Activated CD4-positive, alpha-beta T cell treated with anti-CD3 and anti-CD28 coated beads, Interleukin-10, Interleukin-2, amounts not matched to agents 100 ng/mL and 50 ng/mL, durations not matched to agents 16 hours and 8 hours (primary cell): ENCODE results near the gene ROM1.
A peak's percentile ranks its signal among the peaks of the same experiment; 100 is the strongest.
"Not testable (repeated sequence)": the region's sequence is repeated elsewhere in the genome, so short reads cannot be mapped to it uniquely, and the experiment has no call there.

Experiments used
- DNase-seq: peaks from one replicate; pipeline ENCODE4 v3.0.0-alpha.2; 2020

The ROM1 gene, protein sequence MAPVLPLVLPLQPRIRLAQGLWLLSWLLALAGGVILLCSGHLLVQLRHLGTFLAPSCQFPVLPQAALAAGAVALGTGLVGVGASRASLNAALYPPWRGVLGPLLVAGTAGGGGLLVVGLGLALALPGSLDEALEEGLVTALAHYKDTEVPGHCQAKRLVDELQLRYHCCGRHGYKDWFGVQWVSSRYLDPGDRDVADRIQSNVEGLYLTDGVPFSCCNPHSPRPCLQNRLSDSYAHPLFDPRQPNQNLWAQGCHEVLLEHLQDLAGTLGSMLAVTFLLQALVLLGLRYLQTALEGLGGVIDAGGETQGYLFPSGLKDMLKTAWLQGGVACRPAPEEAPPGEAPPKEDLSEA

DNA sequence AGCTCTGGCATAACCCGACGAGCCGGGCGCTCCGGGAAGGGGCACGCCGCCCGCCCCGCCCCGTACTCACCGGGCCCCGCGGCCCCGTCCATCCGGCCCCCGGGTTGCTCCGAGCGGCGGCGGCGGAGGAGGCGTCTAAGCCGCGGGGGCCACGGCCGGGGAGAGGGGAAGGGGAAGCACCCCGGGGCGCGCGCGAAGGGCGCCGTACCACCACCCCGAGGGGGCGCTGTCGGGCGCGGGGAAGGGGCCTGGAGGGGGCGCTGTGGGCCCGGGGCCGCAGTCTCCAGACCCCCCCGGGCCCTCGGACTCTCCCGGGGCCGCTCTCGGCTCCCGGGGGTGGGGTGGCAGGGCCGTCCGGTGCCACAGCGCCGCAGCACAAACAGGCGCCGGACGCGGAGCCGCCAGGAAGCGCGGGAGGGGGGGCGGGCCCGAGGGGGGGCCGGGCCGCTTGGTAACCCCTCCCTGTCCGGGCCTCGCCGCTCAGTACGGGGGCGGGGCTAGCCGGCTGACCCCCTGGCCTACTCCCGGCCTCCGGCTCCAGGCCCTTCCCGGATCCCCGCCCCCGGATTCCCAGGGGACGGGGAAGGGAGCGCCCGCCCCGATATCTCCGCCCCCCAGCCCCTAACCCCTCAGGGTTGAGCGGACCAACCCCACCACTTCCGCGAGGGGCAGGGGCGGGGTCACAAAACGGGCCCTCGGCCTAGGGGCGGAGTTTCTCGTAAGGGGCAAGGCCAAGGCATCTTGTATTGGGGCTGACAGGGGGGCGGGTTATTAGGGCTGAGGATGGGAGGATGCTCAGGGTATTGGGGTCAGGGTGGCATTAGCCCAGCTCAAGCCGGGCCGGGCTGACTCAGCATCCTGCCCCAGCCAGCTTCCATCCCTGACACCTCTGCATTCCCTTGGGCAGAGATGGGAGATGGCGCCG is at the start of gene ROM1, which contains the start of gene EML3:
ROM1 (plus strand) TSS at position 892 of the 925 bp plus-strand sequence; CDS start at position 917, 25 bp downstream.
EML3 (minus strand) TSS at position 410 of the 925 bp plus-strand sequence; CDS start at position 92, 318 bp downstream.
- peak; percentile 93 for DNase-seq

DNA sequence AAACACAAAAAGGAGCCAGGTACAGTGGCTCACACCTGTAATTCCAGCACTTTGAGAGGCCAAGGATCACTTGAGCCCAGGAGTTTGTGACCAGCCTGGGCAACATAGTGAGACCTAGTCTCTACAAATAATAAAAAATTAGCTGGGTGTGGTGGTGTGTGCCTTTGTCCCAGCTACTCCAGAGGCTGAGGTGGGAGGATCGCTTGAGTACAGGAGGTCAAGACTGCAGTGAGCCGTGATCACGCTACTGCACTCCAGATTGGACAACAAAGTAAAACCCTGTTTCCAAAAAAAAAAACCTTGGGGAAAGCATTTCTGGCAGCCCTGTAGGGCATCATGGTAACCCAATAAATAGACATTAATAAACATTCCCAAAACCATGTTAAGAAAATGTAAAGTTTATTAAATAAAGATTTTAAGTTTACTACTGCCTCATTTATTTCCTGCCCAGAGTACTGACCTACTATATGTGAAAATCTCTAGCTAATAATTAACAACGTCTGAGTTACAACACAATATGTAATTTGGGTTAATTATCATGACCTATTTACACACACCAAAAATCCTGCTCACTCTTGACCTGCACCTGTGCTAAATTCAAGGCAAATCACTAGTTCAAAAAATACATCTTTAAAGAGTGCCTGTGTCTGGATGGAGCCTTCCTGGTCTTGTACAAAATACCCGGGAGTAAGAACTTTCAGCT is 47.8 kb upstream of the ROM1 start:
- DNase-seq = no peak

DNA sequence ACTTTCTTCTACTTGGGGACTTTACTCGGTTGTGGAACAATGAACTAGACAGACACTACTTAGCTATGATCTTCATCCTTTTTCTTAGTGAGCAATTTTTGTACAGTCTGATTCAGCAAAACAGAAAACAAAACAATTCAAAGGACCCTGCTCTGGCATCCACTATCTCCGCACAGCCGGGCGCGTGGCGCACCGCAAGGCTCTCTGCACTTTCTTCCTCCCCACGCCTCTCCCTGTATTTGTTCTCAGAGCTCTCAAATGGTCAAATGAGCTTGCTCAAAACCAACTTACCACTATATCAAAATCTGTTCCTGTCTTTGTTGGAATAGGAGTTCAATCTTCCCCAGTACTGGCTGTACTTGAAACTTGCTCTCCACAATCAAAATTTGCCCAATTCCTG is 46.8 kb upstream of the ROM1 start:
- no peak for DNase-seq

DNA sequence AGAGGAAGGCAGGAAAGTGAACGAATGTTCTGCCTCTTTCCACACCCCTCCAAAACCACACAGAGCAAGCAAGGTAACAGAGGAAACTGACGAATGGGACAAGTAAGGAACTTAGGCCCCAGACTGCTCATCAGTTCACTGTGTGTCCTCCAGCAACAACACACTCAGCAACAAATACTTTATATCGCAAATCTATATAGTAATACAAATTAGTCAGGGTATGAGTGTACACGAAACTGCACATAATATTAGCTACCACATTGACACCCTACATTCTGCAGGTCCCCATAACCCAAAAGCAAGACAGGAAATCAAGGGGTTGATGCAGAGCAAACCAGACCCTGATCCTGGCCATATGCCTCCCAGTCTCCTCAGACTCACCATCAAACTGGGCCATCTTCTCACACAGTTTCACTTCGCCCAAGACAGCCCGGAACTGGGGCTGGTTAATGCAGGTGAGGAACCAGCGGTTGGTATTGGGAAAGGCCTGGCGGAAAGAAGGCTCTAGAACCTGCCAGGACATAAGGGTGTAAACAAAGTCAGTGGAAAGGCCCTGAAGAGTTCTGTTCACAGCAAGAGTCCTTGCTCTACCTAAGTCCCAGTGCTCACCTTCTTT is 45.9 kb upstream of the ROM1 start:
- DNase-seq = no peak

DNA sequence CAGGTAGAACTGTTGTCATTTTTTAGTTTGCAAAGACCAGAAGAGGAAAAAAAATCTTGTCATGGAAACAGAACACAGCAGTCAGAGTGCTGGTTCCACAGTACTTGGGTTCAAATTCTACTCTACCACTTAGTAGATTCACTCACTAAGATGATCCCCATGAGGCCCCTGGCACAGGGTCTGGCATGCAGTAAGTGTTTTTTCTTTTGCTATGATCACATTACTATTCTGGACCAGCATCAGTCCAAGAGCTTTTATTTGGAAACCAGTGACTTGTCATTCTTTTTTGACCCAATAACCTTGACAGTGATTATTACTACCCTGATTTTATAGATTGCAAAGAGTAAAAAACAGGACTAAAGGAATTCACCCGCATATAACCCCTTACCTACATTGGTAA is 43.4 kb upstream of the ROM1 start:
- no peak for DNase-seq

DNA sequence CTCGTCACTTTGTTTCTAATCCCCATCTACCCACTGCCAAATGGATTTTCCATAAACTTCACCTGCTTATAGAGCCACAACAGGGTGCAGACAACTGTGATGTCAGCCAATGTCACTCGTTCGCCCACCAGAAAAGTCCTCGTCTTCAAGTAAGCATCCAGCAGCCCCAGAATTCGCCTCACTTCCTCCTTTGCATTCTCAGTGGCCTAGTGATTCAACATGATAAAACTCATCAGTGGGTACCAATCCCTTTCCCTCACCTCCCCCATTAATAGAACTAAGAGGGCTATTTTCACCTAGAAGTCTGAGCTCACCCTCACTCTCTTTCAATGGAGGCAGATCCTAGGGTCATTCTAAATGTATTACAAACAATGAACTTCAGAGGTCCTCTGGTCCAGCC is 42.2 kb upstream of the ROM1 start:
- DNase-seq = not testable (repeated sequence)

DNA sequence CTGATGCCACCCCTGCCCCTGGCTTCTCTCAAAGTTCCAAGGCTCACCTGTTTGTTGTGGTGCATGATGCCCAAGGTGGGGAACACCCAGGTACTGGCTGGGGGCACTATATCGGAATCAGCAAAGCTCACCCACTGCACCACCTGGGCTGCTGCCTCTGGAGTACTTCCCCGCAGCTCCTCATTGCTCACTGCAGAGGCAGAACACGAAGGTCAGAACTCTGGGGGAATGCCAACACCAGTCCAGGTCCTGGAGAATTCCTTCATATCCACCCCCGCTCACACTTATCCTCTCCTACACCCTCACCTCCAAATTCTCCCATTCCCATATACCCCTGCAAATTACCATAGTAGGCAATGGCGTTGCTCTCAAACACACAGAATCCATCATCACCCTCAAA is 41.6 kb upstream of the ROM1 start:
- not testable (repeated sequence) for DNase-seq

DNA sequence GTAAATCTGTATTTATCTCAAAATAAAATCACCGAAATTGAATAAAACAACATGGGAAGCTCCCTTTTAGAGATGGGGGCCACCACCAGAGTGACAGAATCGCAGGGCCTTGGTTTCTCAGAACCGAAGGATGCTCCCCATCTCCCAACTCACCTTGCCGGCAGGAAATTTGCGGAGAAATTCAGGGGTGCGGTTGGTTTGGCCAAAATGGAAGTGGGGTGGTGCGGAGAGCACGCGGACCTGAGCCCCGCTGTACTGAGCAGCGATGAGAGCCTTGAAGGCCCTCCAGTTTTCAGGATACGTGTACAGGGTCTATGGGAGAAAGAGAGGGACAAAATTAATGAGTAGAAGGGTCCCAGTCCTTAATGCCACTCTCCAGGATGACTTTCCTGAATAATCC is 40.6 kb upstream of the ROM1 start:
- DNase-seq = no peak

DNA sequence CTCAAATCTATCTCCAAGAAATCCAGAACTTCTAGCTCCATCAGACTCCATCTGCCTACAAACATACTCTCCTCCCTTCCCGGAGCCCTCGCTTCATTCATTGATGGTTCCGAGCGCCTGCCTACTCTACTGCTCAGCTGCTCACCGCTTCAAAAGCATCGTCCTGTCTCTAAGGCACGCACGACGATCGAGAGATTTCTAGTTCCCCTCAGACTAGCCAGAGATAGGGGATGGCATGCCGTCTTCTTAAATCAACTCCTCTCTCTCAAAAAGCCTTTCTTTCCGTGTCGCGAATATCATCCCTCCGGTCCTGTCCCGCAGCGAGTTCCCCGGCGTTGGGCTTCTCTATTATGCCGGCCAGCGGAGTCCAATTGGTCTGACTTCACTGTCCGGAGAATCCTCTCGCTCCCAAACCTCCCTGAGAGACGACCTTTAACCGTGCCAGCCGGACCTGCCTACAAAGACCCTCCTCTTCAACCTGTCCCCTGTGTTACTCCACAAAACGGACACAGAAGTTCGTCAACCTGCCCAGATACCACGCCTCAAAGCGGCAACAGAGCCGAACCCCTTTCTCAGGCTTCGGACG is 40.0 kb upstream of the ROM1 start:
- DNase-seq = no peak

DNA sequence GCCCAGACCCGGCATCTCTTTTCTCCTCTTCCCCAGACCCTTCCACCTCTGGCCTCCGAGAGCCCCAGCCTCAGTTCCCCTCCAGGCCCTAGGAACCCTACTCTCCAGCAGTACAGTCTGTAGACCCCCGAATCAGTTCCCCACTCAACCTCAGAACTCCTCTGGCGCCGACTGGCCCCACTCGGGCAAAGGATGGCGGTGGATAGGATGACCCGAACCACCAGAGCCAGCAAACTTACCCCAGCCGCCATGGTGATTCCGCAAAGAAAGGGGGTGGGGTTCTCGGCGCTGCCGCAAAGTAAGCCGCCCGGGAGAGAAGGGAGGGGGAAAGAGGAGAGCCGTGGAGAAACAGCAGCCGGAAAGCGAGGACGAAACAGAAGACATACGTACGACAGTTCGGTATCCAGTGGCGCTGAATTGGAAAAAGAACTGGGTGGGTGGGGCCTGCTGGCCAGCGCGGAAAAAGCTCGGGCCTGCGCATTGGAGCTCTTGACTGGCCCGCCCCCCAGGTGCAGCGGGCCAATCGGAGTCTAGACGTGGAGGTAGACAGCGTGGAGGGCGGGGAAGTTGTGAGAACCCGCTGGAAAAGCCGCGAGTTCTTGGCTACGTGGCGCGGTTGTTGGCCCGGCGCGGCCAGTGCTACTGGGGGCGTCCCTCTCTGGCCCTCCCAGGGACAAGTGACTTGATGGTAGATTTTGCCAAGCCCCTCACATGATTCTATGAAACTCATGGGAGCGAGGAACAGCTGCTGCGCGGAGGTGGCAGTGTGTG is 39.3 kb upstream of the ROM1 start, which contains the start of gene EEF1G:
EEF1G (minus strand) TSS at position 300 of the 771 bp plus-strand sequence; CDS start at position 251, 49 bp downstream.
- DNase-seq = peak; percentile 100

DNA sequence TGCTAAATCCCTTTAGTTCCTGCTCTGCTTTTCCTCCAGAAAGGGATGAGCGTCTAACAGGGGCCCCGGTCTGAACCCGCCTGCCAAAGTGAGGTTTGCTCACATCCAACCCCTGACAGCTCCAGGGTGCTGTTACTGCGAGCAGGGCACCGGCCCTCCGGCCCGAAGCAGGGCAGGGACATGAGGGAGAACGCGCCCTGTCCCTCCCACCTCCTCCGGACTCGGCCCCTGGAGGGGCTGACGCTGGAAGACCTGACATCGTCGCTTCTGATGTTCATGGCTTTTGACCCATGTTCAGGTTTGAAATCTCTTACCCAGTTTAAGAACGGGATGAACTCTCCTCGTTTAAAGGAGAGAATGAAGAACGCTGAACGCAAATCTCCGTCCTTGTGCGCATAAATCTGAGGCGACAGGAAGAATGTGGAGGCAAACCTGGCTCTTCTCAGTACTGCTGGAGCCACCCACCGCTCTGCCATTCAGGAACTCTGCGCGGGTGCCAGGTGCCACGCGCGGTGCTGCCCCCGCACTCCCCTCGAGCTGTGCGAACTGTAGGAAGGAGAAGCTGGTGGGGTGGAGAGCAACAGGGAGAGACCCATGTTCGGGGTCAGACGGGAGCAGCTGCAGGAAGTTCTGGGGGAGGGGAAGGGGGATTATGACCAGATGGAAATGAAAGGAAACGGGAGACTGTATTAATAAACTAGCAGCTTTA is 38.5 kb upstream of the ROM1 start:
- DNase-seq = peak; percentile 36

DNA sequence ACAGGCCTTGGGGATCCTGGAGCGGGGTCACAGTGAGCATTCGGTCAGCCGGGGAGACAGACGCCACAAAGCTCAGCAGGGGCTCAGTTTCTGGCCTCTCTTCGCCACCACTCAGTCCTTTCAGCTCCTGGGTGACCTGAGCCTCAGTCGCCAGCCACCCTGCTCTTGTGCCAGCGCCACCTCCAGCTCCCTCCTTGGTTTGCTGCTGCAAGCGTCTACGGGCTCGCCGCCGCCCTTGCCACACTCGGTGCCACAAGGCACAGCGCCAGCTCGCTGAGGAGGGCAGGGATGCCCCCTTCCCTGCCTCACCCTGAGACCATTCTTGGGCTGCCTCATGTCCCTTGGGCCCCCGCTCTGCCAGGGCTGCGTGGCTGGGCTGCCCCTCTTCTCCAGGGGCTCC is 37.9 kb upstream of the ROM1 start:
- no peak for DNase-seq

DNA sequence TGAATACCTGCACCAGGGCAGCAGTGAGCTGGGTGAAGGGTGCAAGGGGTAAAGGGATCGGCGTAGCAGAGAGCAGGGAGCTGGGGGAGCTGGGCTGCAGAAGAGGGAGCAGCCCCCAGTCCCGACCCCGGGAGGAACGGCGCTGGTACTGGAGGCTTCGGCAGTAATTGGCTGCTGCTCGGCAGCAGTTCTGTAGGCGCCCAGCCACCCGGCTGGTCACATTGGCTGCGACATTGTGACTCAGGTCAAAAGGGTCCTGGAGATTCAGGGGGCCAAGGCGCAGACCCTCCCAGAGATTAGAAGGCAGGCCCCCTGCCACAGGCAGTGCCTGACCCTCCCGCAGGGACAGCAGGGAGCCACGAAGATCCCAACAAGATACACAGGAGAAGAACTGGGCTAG is 37.2 kb upstream of the ROM1 start:
- DNase-seq = no peak

DNA sequence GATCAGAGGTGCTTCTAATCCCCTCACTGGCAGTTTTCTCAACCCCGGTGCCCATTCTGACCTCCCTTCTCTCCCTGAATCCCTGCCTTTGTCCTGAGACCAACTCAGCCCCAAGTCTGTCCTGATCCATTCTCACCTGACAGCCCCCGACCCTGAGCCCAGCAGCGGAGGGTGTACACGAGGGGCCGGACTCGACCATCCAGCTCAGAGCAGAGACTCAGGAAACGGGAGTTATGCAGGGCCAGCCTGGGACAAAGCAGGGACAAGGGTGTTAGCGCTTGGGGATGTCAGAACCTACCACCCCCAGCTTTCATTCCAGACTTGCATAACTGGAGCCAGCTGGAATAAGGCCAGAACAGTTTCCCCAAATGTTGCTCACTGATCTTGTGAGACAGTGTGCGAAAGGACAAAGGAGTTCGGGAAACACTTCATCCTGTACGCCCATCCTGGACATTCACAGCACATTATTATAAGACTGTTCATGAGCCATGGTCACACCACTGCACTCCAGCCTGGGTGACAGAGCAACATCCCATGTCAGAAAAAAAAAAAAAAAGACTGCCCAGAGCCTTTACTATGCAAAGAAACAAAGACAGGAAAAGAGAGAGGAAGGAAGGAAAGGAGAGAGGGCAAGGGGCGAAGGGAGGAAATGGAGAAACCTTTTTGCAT is 35.9 kb upstream of the ROM1 start:
- no peak for DNase-seq

DNA sequence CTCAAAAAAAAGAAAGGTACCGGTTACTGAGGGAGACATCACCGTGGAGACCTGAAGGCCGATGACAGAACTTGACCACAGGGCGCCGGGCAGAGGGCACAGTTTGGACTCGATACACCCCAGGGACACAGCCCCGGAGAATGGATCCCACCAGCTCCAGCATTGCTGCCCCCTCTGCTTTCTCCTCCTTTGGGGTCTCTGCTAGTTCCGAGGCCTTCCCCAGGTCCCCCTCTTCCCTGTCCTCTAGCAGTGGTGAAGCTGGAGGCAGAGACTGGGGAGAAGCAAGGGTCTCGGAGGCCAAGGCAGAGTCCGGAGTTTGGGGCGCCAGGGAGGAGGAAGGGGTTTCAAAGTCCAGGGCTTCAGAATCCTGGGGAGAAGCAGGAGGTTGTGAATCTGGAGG is 34.5 kb upstream of the ROM1 start:
- no peak for DNase-seq

DNA sequence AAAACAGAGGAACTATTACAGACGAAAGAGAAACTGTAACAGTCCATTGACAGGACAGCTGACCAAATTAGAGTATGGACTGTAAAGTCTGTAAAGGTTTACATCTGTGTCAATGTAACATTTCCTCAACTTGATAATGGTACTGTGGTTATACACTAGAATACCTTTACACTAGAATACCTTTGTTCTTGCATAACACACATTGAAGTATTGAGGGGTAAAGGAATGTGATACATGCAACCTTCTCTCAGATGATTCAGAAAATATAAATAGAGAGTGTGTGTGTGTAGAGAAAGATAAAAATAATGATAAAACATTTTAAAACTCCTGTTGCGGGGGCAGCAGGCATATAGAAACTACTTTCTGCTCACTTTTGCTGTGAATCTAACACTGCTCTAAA is 33.8 kb upstream of the ROM1 start:
- no peak for DNase-seq

DNA sequence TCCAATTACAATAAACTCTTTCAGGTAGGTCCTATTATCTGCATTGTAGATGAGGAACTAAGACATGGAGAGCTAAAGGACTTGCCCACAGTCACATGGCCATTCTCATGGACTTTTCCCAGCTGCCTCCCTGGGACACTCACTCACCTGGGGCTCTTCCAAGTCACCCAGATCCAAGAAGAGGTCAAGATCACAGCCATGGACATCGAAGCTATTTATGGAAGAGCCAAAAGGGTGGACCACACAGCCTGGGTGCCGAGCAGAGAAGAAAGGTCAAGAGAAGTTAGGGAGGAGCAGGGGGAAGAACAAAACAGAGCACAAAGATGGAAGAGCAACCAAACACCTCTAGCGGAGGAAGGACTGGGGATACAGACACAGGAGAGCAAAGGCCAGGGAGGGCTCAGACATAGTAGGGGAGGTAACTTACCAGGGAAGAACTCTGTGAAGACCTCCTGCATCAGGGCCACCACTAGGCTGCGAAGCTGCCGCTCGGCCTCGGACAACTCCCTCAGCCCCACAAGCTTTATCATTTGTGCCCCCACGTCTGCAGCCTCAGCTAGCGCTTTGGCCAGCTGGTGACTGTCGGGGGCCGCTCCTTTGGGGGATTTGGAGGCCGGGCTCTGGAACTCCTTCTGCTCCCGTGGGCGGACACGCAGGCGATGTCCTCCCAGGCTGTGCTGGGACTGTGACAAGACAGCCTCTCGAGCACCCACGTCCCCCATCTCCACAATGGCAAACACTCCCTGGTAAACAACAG is 31.9 kb upstream of the ROM1 start:
- no peak for DNase-seq

DNA sequence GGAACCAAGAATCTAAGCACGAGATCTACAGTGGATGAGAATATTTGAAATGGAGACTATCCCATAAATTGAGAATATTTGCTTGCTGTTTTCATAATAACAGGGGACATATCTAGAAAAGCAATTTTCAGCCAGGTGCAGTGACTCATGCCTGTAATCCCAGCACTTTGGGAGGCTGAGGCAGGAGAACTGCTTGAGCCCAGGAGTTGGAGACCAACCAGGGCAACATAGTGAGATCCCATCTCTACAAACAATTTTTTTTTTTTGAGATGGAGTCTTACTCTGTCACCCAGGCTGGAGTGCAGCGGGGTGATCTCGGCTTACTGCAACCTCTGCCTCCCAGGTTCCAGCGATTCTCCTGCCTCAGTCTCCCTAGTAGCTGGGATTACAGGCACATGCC is 31.3 kb upstream of the ROM1 start:
- not testable (repeated sequence) for DNase-seq

DNA sequence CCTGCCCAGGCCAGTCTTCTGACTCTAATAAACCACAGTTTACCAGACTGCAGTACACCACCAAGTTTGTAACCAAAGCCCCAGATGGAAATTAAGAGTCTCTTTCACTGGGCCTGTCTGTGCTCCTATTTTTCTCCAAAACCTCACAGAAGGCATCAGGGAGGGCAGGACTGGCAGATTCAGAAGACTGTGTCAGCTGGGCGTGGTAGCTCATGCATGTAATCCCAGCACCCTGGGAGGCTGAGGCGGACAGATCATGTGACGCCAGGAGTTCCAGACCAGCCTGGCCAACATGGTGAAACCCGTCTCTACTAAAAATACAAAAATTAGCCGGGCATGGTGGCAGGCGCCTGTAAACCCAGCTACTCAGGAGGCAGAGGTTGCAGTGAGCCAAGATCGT is 27.7 kb upstream of the ROM1 start:
- not testable (repeated sequence) for DNase-seq
